Measurements from ENCODE around the gene LYSMD2.

Gene LYSMD2

GRCh38 chr15:51708013-51708412 is 29.4 kb downstream of the LYSMD2 start:
- no peak for TF ChIP-seq CTCF (conservative IDR thresholded peaks at IDR 0.05; ENCODE audit: control insufficient read depth, insufficient read depth, low read depth, low read length)
- peak overlapping the region; percentile 19 for H3K4me3 ChIP-seq (ENCODE audit: control insufficient read depth, low read depth, low read length)
- DNase-seq (ENCODE audit: low read depth): no peak

- no peak for TF ChIP-seq CTCF (conservative IDR thresholded peaks at IDR 0.05; ENCODE audit: control insufficient read depth, insufficient read depth, low read depth, low read length)
- no peak overlapping the region for H3K4me3 ChIP-seq (ENCODE audit: control insufficient read depth, low read depth, low read length)
- DNase-seq (ENCODE audit: low read depth): no peak
These were observed 30.4 kb downstream of the LYSMD2 start for GRCh38 chr15:51706926-51707608.

- no peak overlapping the region for H3K4me3 ChIP-seq (ENCODE audit: control insufficient read depth, low read depth, low read length)
- TF ChIP-seq CTCF (conservative IDR thresholded peaks at IDR 0.05; ENCODE audit: control insufficient read depth, insufficient read depth, low read depth, low read length): no peak
- peak; percentile 86 for DNase-seq (ENCODE audit: low read depth)
These were observed 31.2 kb downstream of the LYSMD2 start for GRCh38 chr15:51706291-51706690.

GRCh38 chr15:51702710-51703109 is 34.7 kb downstream of the LYSMD2 start:
- no peak for TF ChIP-seq CTCF (conservative IDR thresholded peaks at IDR 0.05; ENCODE audit: control insufficient read depth, insufficient read depth, low read depth, low read length)
- H3K4me3 ChIP-seq (ENCODE audit: control insufficient read depth, low read depth, low read length): no peak overlapping the region
- no peak for DNase-seq (ENCODE audit: low read depth)

- DNase-seq (ENCODE audit: low read depth): no peak
- TF ChIP-seq CTCF (conservative IDR thresholded peaks at IDR 0.05; ENCODE audit: control insufficient read depth, insufficient read depth, low read depth, low read length): no peak
These were observed 38.1 kb downstream of the LYSMD2 start for GRCh38 chr15:51699373-51699772.

GRCh38 chr15:51697163-51697562 is 40.3 kb downstream of the LYSMD2 start:
- DNase-seq (ENCODE audit: low read depth): no peak
- H3K4me3 ChIP-seq (ENCODE audit: control insufficient read depth, low read depth, low read length): no peak overlapping the region
- no peak for TF ChIP-seq CTCF (conservative IDR thresholded peaks at IDR 0.05; ENCODE audit: control insufficient read depth, insufficient read depth, low read depth, low read length)

More at GRCh38 chr15:51699373-51699772, 38.1 kb downstream of the LYSMD2 start:
- H3K4me3 ChIP-seq (ENCODE audit: control insufficient read depth, low read depth, low read length): no peak overlapping the region

Data from fibroblast of mammary gland (primary cell).